Measurements from ENCODE around the gene KIFC1. TPM values are rescaled to one million over a fixed set of nuclear protein-coding genes. Genes with fewer than 3 reads are reported as not detected.
A peak's percentile ranks its signal among the peaks of the same experiment; 100 is the strongest.

KIFC1 gene
- total and polyA plus RNA-seq, 9 of the 15 experiments (the other 6 are each of a cell fraction or from before 2014, with no cell fraction given) = 1.3 to 95.2 (median 76.9) TPM

GRCh38 chr6:33356295-33356694 lies 35.3 kb upstream of the KIFC1 start:
- no peak overlapping the region for H3K4me2 ChIP-seq (ENCODE audit: insufficient read depth, low read length)
- H2AFZ ChIP-seq (ENCODE audit: low read depth, low read length) = peak overlapping the region; percentile 48
- H3K27ac ChIP-seq (ENCODE audit: extremely low read depth, low read depth, low read length) = no peak overlapping the region
- intact Hi-C loops (cut with micrococcal nuclease) = no loop called here
- ATAC-seq = no peak
- ChIA-PET POLR2A (no interaction called here), CTCF (ENCODE audit: low intra/inter-chr PET ratio) (no interaction called here)
- TF ChIP-seq, protein P1, sequence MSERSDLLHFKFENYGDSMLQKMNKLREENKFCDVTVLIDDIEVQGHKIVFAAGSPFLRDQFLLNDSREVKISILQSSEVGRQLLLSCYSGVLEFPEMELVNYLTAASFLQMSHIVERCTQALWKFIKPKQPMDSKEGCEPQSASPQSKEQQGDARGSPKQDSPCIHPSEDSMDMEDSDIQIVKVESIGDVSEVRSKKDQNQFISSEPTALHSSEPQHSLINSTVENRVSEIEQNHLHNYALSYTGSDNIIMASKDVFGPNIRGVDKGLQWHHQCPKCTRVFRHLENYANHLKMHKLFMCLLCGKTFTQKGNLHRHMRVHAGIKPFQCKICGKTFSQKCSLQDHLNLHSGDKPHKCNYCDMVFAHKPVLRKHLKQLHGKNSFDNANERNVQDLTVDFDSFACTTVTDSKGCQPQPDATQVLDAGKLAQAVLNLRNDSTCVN (CRISPR knock-in tag; IDR thresholded peaks at IDR 0.05) = no peak
- TF ChIP-seq FOXP1 (CRISPR knock-in tag; IDR thresholded peaks at IDR 0.05) (no peak), ZNF76 (CRISPR knock-in tag; IDR thresholded peaks at IDR 0.05; ENCODE audit: borderline replicate concordance) (no peak), CREB1 (IDR thresholded peaks at IDR 0.05) (no peak), CREB1 (CRISPR knock-in tag; IDR thresholded peaks at IDR 0.05) (no peak), ZNF184 (CRISPR knock-in tag; IDR thresholded peaks at IDR 0.05) (no peak), RBBP5 (IDR thresholded peaks at IDR 0.05; ENCODE audit: borderline replicate concordance, insufficient read depth, low read length, poor library complexity, severe bottlenecking) (no peak)
- TF ChIP-seq, protein P2, sequence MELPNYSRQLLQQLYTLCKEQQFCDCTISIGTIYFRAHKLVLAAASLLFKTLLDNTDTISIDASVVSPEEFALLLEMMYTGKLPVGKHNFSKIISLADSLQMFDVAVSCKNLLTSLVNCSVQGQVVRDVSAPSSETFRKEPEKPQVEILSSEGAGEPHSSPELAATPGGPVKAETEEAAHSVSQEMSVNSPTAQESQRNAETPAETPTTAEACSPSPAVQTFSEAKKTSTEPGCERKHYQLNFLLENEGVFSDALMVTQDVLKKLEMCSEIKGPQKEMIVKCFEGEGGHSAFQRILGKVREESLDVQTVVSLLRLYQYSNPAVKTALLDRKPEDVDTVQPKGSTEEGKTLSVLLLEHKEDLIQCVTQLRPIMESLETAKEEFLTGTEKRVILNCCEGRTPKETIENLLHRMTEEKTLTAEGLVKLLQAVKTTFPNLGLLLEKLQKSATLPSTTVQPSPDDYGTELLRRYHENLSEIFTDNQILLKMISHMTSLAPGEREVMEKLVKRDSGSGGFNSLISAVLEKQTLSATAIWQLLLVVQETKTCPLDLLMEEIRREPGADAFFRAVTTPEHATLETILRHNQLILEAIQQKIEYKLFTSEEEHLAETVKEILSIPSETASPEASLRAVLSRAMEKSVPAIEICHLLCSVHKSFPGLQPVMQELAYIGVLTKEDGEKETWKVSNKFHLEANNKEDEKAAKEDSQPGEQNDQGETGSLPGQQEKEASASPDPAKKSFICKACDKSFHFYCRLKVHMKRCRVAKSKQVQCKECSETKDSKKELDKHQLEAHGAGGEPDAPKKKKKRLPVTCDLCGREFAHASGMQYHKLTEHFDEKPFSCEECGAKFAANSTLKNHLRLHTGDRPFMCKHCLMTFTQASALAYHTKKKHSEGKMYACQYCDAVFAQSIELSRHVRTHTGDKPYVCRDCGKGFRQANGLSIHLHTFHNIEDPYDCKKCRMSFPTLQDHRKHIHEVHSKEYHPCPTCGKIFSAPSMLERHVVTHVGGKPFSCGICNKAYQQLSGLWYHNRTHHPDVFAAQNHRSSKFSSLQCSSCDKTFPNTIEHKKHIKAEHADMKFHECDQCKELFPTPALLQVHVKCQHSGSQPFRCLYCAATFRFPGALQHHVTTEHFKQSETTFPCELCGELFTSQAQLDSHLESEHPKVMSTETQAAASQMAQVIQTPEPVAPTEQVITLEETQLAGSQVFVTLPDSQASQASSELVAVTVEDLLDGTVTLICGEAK (IDR thresholded peaks at IDR 0.05) = no peak
- TF ChIP-seq, protein P2 (CRISPR knock-in tag; IDR thresholded peaks at IDR 0.05) = no peak
- H3K79me2 ChIP-seq (ENCODE audit: control insufficient read depth, insufficient read depth, low read length) = no peaks in the 10 kb centered on the region
- H3K9me1 ChIP-seq (ENCODE audit: control insufficient read depth, insufficient read depth, low read length) = no peaks in the 10 kb centered on the region
- in situ Hi-C loops (cut with MboI) = no loop called here
- no peaks in the 10 kb centered on the region; the same call in 1 of the 2 replicates for H3K9me3 ChIP-seq (replicated peaks; ENCODE audit: control insufficient read depth, insufficient read depth, low read depth, low read length)
- no peaks in the 10 kb centered on the region for H3K36me3 ChIP-seq (ENCODE audit: control insufficient read depth, insufficient read depth, low read length)
- BruUV-seq (replicated peaks) = no TSS peak
- H3K9ac ChIP-seq (ENCODE audit: insufficient read depth in 1 of 2, low read depth in 2 of 2, low read length in 2 of 2) = no peak overlapping the region
- H3K27me3 ChIP-seq (ENCODE audit: control insufficient read depth in 2 of 2, insufficient read depth in 2 of 2, low read length in 2 of 2) = no peaks in the 10 kb centered on the region
- H3K4me1 ChIP-seq (replicated peaks in 1 of 2; ENCODE audit: control insufficient read depth in 2 of 2, insufficient read depth in 2 of 2, low read length in 2 of 2) = peaks cover 7 to 13% of the 10 kb centered on the region in 2 experiments; a peak in 4 of 5 replicates
- H4K20me1 ChIP-seq (replicated peaks; ENCODE audit: control insufficient read depth, insufficient read depth, low read length) = no peaks in the 10 kb centered on the region
- WGBS (ENCODE audit: insufficient coverage, low coverage, missing lambda C conversion rate) = 59% methylated on average over 3 of the region's 3 CpGs
- DNase-seq (ENCODE audit: extremely low read depth in 1 of 4, low spot score in 3 of 4) = no peak
- no peak overlapping the region for H3K4me3 ChIP-seq
- no peak for FAIRE-seq
